Measurements from ENCODE around the gene MCTP1. TPM values are rescaled to one million over a fixed set of nuclear protein-coding genes. Genes with fewer than 3 reads are reported as not detected.

The MCTP1 gene
- total RNA-seq, 1 experiment from 2014 or later: 2.5 TPM

GRCh38 chr5:95098012-95098411 lies 186.9 kb downstream of the MCTP1 start:
- H2BK120ac ChIP-seq (ENCODE audit: low read depth, low read length, poor library complexity, severe bottlenecking): no peak overlapping the region
- no peak overlapping the region for H3T11ph ChIP-seq (ENCODE audit: low read length)
- no peak overlapping the region for H2BK12ac ChIP-seq (ENCODE audit: insufficient read length, low read depth, low read length)
- H4K8ac ChIP-seq (replicated peaks; ENCODE audit: insufficient read length, low read depth, low read length): no peak overlapping the region
- H3K56ac ChIP-seq (ENCODE audit: insufficient read length, low read depth, low read length): no peak overlapping the region
- H4K5ac ChIP-seq (ENCODE audit: insufficient read length, low read depth, low read length): no peak overlapping the region
- Mint-ChIP-seq H3K9me3 (no peaks in the 10 kb centered on the region), H3K36me3 (ENCODE audit: insufficient read depth in 1 of 3, low read depth in 3 of 3) (no peaks in the 10 kb centered on the region), H3K27ac (no peak overlapping the region), H3K27me3 (ENCODE audit: low read depth) (no peaks in the 10 kb centered on the region), H3K4me1 (peaks cover 8 to 12% of the 10 kb centered on the region in 2 experiments), H3K4me3 (no peak overlapping the region)
- H3K23me2 ChIP-seq (ENCODE audit: insufficient read length, low read depth, low read length, poor library complexity, severe bottlenecking): no peaks in the 10 kb centered on the region
- no peak overlapping the region for H3K9ac ChIP-seq (ENCODE audit: extremely low read depth, insufficient read length, low read length)
- no peaks in the 10 kb centered on the region for H3K79me2 ChIP-seq (ENCODE audit: insufficient read depth, low read length)
- no peak overlapping the region for H3K4me2 ChIP-seq (ENCODE audit: insufficient read depth, insufficient read length, low read length)
- no peak overlapping the region for H3K23ac ChIP-seq (ENCODE audit: insufficient read length, low read depth, low read length)
- no peak overlapping the region for H2AFZ ChIP-seq (ENCODE audit: low read length)
- H3K27ac ChIP-seq (ENCODE audit: insufficient read length, low read depth, low read length): no peak overlapping the region
- no peak for TF ChIP-seq CTCF (conservative IDR thresholded peaks at IDR 0.05)
- H2BK20ac ChIP-seq (ENCODE audit: low read depth, low read length, poor library complexity, severe bottlenecking): no peak overlapping the region
- no peak overlapping the region for H3K18ac ChIP-seq (ENCODE audit: insufficient read length, low read depth, low read length)
- no peak overlapping the region for H2BK15ac ChIP-seq (ENCODE audit: low read depth, low read length)
- H3K4me1 ChIP-seq (ENCODE audit: insufficient read depth, low read length): no peaks in the 10 kb centered on the region; the same call in 1 of the 2 replicates
- no peak overlapping the region for H4K91ac ChIP-seq (ENCODE audit: insufficient read length, low read depth, low read length)
- H3K9me3 ChIP-seq (ENCODE audit: control insufficient read depth, low read depth, low read length): no peaks in the 10 kb centered on the region
- H2AK5ac ChIP-seq (ENCODE audit: insufficient read length, low read length): no peak overlapping the region
- H3K4ac ChIP-seq (ENCODE audit: low read depth, low read length): no peak overlapping the region
- H3K27me3 ChIP-seq (ENCODE audit: insufficient read depth, low read length): no peaks in the 10 kb centered on the region
- H2BK5ac ChIP-seq (ENCODE audit: insufficient read length, low read length): no peak overlapping the region
- H3K79me1 ChIP-seq (ENCODE audit: insufficient read depth, low read depth, low read length, poor library complexity, severe bottlenecking): no peaks in the 10 kb centered on the region
- DNase-seq: no peak
- H3K14ac ChIP-seq (ENCODE audit: insufficient read depth, low read length): no peak overlapping the region
- H4K20me1 ChIP-seq (ENCODE audit: control insufficient read depth, insufficient read depth, insufficient read length): no peaks in the 10 kb centered on the region
- WGBS (ENCODE audit: extremely low coverage, insufficient read length, low lambda C conversion rate): no CpG with 5 or more reads among the region's 2 CpGs

Measured in H9 (cell line).